ENCODE measurements around the gene NKAIN2.

- TF ChIP-seq EZH2 (IDR thresholded peaks at IDR 0.05; ENCODE audit: borderline replicate concordance, low read length) (no peak), CTCF (conservative IDR thresholded peaks at IDR 0.05 in 1 of 2, IDR thresholded peaks at IDR 0.05 in 1 of 2; ENCODE audit: extremely low read depth in 1 of 2, insufficient read depth in 1 of 2, low read depth in 1 of 2, low read length in 2 of 2) (no peak)
These were observed 186.7 kb downstream of the NKAIN2 start for GRCh38 chr6:123990376-123990775.

Measured in mammary epithelial cell (primary cell).